Measurements from ENCODE around the gene CDKAL1.
"Not testable (repeated sequence)": the region's sequence is repeated elsewhere in the genome, so short reads cannot be mapped to it uniquely, and the experiment has no call there.

Gene CDKAL1

GRCh38 chr6:20633566-20634340, 99.5 kb downstream of the CDKAL1 start:
- Histone ChIP-seq H3K36me3 (ENCODE audit: control insufficient read depth in 2 of 2, insufficient read depth in 2 of 2, low read length in 2 of 2) (no peaks in the 10 kb centered on the region), H3K9ac (ENCODE audit: low read length in 2 of 2) (no peak overlapping the region), H3K4me1 (ENCODE audit: control insufficient read depth, insufficient read depth, low read length) (peaks cover 3% of the 10 kb centered on the region), H3K4me3 (ENCODE audit: low read length in 2 of 2) (no peak overlapping the region), H3K27me3 (ENCODE audit: control insufficient read depth in 1 of 2, insufficient read depth in 2 of 2, low read length in 2 of 2) (no peaks in the 10 kb centered on the region), H3K9me3 (ENCODE audit: control insufficient read depth in 2 of 2, low read length in 2 of 2) (no peaks in the 10 kb centered on the region), H3K27ac (ENCODE audit: low read length) (no peak overlapping the region)

- Histone ChIP-seq H3K27me3 (ENCODE audit: control insufficient read depth in 1 of 2, insufficient read depth in 2 of 2, low read length in 2 of 2) (no peaks in the 10 kb centered on the region), H3K4me1 (ENCODE audit: control insufficient read depth, insufficient read depth, low read length) (no peaks in the 10 kb centered on the region), H3K9ac (ENCODE audit: low read length in 2 of 2) (no peak overlapping the region), H3K27ac (ENCODE audit: low read length) (no peak overlapping the region), H3K9me3 (ENCODE audit: control insufficient read depth in 2 of 2, low read length in 2 of 2) (no peaks in the 10 kb centered on the region), H3K36me3 (ENCODE audit: control insufficient read depth in 2 of 2, insufficient read depth in 2 of 2, low read length in 2 of 2) (no peaks in the 10 kb centered on the region), H3K4me3 (ENCODE audit: low read length in 2 of 2) (no peak overlapping the region)
Measured at GRCh38 chr6:20639161-20639560, 104.9 kb downstream of the CDKAL1 start.

GRCh38 chr6:20640181-20640580, 105.9 kb downstream of the CDKAL1 start:
- Histone ChIP-seq H3K4me1 (ENCODE audit: control insufficient read depth, insufficient read depth, low read length) (no peaks in the 10 kb centered on the region), H3K36me3 (ENCODE audit: control insufficient read depth in 2 of 2, insufficient read depth in 2 of 2, low read length in 2 of 2) (no peaks in the 10 kb centered on the region), H3K9me3 (ENCODE audit: control insufficient read depth in 2 of 2, low read length in 2 of 2) (no peaks in the 10 kb centered on the region), H3K27me3 (ENCODE audit: control insufficient read depth in 1 of 2, insufficient read depth in 2 of 2, low read length in 2 of 2) (no peaks in the 10 kb centered on the region), H3K9ac (ENCODE audit: low read length in 2 of 2) (no peak overlapping the region), H3K27ac (ENCODE audit: low read length) (no peak overlapping the region), H3K4me3 (ENCODE audit: low read length in 2 of 2) (no peak overlapping the region)

- Histone ChIP-seq H3K27ac (ENCODE audit: low read length) (no peak overlapping the region), H3K9me3 (ENCODE audit: control insufficient read depth in 2 of 2, low read length in 2 of 2) (no peaks in the 10 kb centered on the region), H3K36me3 (ENCODE audit: control insufficient read depth in 2 of 2, insufficient read depth in 2 of 2, low read length in 2 of 2) (no peaks in the 10 kb centered on the region), H3K4me3 (ENCODE audit: low read length in 2 of 2) (no peak overlapping the region), H3K27me3 (ENCODE audit: control insufficient read depth in 1 of 2, insufficient read depth in 2 of 2, low read length in 2 of 2) (no peaks in the 10 kb centered on the region), H3K9ac (ENCODE audit: low read length in 2 of 2) (no peak overlapping the region), H3K4me1 (ENCODE audit: control insufficient read depth, insufficient read depth, low read length) (no peaks in the 10 kb centered on the region)
Measured at GRCh38 chr6:20642441-20642840, 108.2 kb downstream of the CDKAL1 start.

- Histone ChIP-seq H3K4me1 (ENCODE audit: control insufficient read depth, insufficient read depth, low read length) (no peaks in the 10 kb centered on the region), H3K27me3 (ENCODE audit: control insufficient read depth in 1 of 2, insufficient read depth in 2 of 2, low read length in 2 of 2) (no peaks in the 10 kb centered on the region), H3K9me3 (ENCODE audit: control insufficient read depth in 2 of 2, low read length in 2 of 2) (no peaks in the 10 kb centered on the region), H3K27ac (ENCODE audit: low read length) (no peak overlapping the region), H3K9ac (ENCODE audit: low read length in 2 of 2) (no peak overlapping the region), H3K36me3 (ENCODE audit: control insufficient read depth in 2 of 2, insufficient read depth in 2 of 2, low read length in 2 of 2) (no peaks in the 10 kb centered on the region), H3K4me3 (ENCODE audit: low read length in 2 of 2) (no peak overlapping the region)
Measured at GRCh38 chr6:20644667-20645370, 110.6 kb downstream of the CDKAL1 start.

- not testable (repeated sequence) for H3K4me1 ChIP-seq (ENCODE audit: control insufficient read depth, insufficient read depth, low read length); H3K27ac ChIP-seq (ENCODE audit: low read length)
Measured at GRCh38 chr6:20645572-20645971, 111.3 kb downstream of the CDKAL1 start.

GRCh38 chr6:20647585-20647984, 113.3 kb downstream of the CDKAL1 start:
- no peaks in the 10 kb centered on the region for H3K9me3 ChIP-seq (ENCODE audit: control insufficient read depth in 2 of 2, low read length in 2 of 2)
- H3K9ac ChIP-seq (ENCODE audit: low read length in 2 of 2) = no peak overlapping the region
- no peaks in the 10 kb centered on the region for H3K4me1 ChIP-seq (ENCODE audit: control insufficient read depth, insufficient read depth, low read length)
- no peak overlapping the region for H3K4me3 ChIP-seq (ENCODE audit: low read length in 2 of 2)
- no peaks in the 10 kb centered on the region for H3K27me3 ChIP-seq (ENCODE audit: control insufficient read depth in 1 of 2, insufficient read depth in 2 of 2, low read length in 2 of 2)
- no peak overlapping the region for H3K27ac ChIP-seq (ENCODE audit: low read length)
- no peaks in the 10 kb centered on the region for H3K36me3 ChIP-seq (ENCODE audit: control insufficient read depth in 2 of 2, insufficient read depth in 2 of 2, low read length in 2 of 2)

More at GRCh38 chr6:20645572-20645971, 111.3 kb downstream of the CDKAL1 start:
- not testable (repeated sequence) for H3K9me3 ChIP-seq (ENCODE audit: control insufficient read depth in 2 of 2, low read length in 2 of 2); H3K36me3 ChIP-seq (ENCODE audit: control insufficient read depth in 2 of 2, insufficient read depth in 2 of 2, low read length in 2 of 2); H3K4me3 ChIP-seq (ENCODE audit: low read length in 2 of 2); H3K27me3 ChIP-seq (ENCODE audit: control insufficient read depth in 1 of 2, insufficient read depth in 2 of 2, low read length in 2 of 2); H3K9ac ChIP-seq (ENCODE audit: low read length in 2 of 2)

GRCh38 chr6:20649696-20650470, 115.6 kb downstream of the CDKAL1 start:
- H3K9ac ChIP-seq (ENCODE audit: low read length in 2 of 2); H3K27me3 ChIP-seq (ENCODE audit: control insufficient read depth in 1 of 2, insufficient read depth in 2 of 2, low read length in 2 of 2); H3K36me3 ChIP-seq (ENCODE audit: control insufficient read depth in 2 of 2, insufficient read depth in 2 of 2, low read length in 2 of 2); H3K4me1 ChIP-seq (ENCODE audit: control insufficient read depth, insufficient read depth, low read length); H3K9me3 ChIP-seq (ENCODE audit: control insufficient read depth in 2 of 2, low read length in 2 of 2); H3K27ac ChIP-seq (ENCODE audit: low read length); H3K4me3 ChIP-seq (ENCODE audit: low read length in 2 of 2): not testable (repeated sequence)

GRCh38 chr6:20652299-20653084, 118.2 kb downstream of the CDKAL1 start:
- H3K4me3 ChIP-seq (ENCODE audit: low read length in 2 of 2) = no peak overlapping the region
- H3K9me3 ChIP-seq (ENCODE audit: control insufficient read depth in 2 of 2, low read length in 2 of 2) = no peaks in the 10 kb centered on the region
- H3K36me3 ChIP-seq (ENCODE audit: control insufficient read depth in 2 of 2, insufficient read depth in 2 of 2, low read length in 2 of 2) = no peaks in the 10 kb centered on the region
- H3K9ac ChIP-seq (ENCODE audit: low read length in 2 of 2) = no peak overlapping the region
- no peaks in the 10 kb centered on the region for H3K27me3 ChIP-seq (ENCODE audit: control insufficient read depth in 1 of 2, insufficient read depth in 2 of 2, low read length in 2 of 2)
- no peak overlapping the region for H3K27ac ChIP-seq (ENCODE audit: low read length)
- H3K4me1 ChIP-seq (ENCODE audit: control insufficient read depth, insufficient read depth, low read length) = no peaks in the 10 kb centered on the region

- Histone ChIP-seq H3K4me1 (ENCODE audit: control insufficient read depth, insufficient read depth, low read length) (no peaks in the 10 kb centered on the region), H3K4me3 (ENCODE audit: low read length in 2 of 2) (no peak overlapping the region), H3K36me3 (ENCODE audit: control insufficient read depth in 2 of 2, insufficient read depth in 2 of 2, low read length in 2 of 2) (no peaks in the 10 kb centered on the region), H3K27me3 (ENCODE audit: control insufficient read depth in 1 of 2, insufficient read depth in 2 of 2, low read length in 2 of 2) (no peaks in the 10 kb centered on the region), H3K9me3 (ENCODE audit: control insufficient read depth in 2 of 2, low read length in 2 of 2) (no peaks in the 10 kb centered on the region), H3K9ac (ENCODE audit: low read length in 2 of 2) (no peak overlapping the region), H3K27ac (ENCODE audit: low read length) (no peak overlapping the region)
Measured at GRCh38 chr6:20653085-20653479, 118.8 kb downstream of the CDKAL1 start.
